HG03064 (cell line): ENCODE measurements around the gene CMIP.

Experiments
- ATAC-seq: cut with Tn5 transposase; IDR thresholded peaks from one replicate; pipeline ENCODE4 v1.9.1; 2021; ENCODE audit warnings: low read depth; ENCODE audit not compliant: unreplicated experiment

Gene CMIP

GRCh38 chr16:81544700-81545271 lies 100.2 kb downstream of the CMIP start:
- ATAC-seq = no peak

GRCh38 chr16:81545470-81546250 lies 101.1 kb downstream of the CMIP start:
- ATAC-seq = no peak

- ATAC-seq = no peak
Measured at GRCh38 chr16:81546781-81547180, 102.2 kb downstream of the CMIP start.

GRCh38 chr16:81547194-81547938 lies 102.8 kb downstream of the CMIP start:
- no peak for ATAC-seq

- ATAC-seq = no peak
Measured at GRCh38 chr16:81547939-81548216, 103.3 kb downstream of the CMIP start.

GRCh38 chr16:81548551-81548875 lies 103.9 kb downstream of the CMIP start:
- no peak for ATAC-seq

GRCh38 chr16:81548876-81549546 lies 104.4 kb downstream of the CMIP start:
- ATAC-seq = no peak

- ATAC-seq = no peak
Measured at GRCh38 chr16:81549547-81550431, 105.2 kb downstream of the CMIP start.

- ATAC-seq = no peak
Measured at GRCh38 chr16:81550432-81550808, 105.8 kb downstream of the CMIP start.

- no peak for ATAC-seq
Measured at GRCh38 chr16:81551151-81551808, 106.7 kb downstream of the CMIP start.

GRCh38 chr16:81551821-81552304 lies 107.3 kb downstream of the CMIP start:
- ATAC-seq = no peak

GRCh38 chr16:81552743-81553079 lies 108.1 kb downstream of the CMIP start:
- no peak for ATAC-seq

GRCh38 chr16:81553080-81553813 lies 108.6 kb downstream of the CMIP start:
- no peak for ATAC-seq

- no peak for ATAC-seq
Measured at GRCh38 chr16:81553814-81554675, 109.4 kb downstream of the CMIP start.

GRCh38 chr16:81554979-81555378 lies 110.4 kb downstream of the CMIP start:
- ATAC-seq = no peak

GRCh38 chr16:81555660-81556059 lies 111.1 kb downstream of the CMIP start:
- ATAC-seq = no peak

GRCh38 chr16:81556715-81557284 lies 112.2 kb downstream of the CMIP start:
- ATAC-seq = no peak

- no peak for ATAC-seq
Measured at GRCh38 chr16:81558077-81558443, 113.5 kb downstream of the CMIP start.
